Measurements from ENCODE around the gene ALKBH8.
A peak's percentile ranks its signal among the peaks of the same experiment; 100 is the strongest.
"Not testable (repeated sequence)": the region's sequence is repeated elsewhere in the genome, so short reads cannot be mapped to it uniquely, and the experiment has no call there.

ALKBH8 gene

GRCh38 chr11:107505647-107506225 lies 59.8 kb downstream of the ALKBH8 start:
- DNase-seq (ENCODE audit: low spot score) = no peak

- DNase-seq (ENCODE audit: low spot score) = no peak
These were observed 60.6 kb downstream of the ALKBH8 start for GRCh38 chr11:107504981-107505380.

- DNase-seq (ENCODE audit: low spot score) = no peak
These were observed 63.8 kb downstream of the ALKBH8 start for GRCh38 chr11:107501713-107502112.

- DNase-seq (ENCODE audit: low spot score) = not testable (repeated sequence)
These were observed 68.2 kb downstream of the ALKBH8 start for GRCh38 chr11:107497371-107497770.

GRCh38 chr11:107496011-107496410 lies 69.5 kb downstream of the ALKBH8 start:
- no peak for DNase-seq (ENCODE audit: low spot score)

- DNase-seq (ENCODE audit: low spot score) = no peak
These were observed 71.5 kb downstream of the ALKBH8 start for GRCh38 chr11:107494055-107494454.

GRCh38 chr11:107493117-107493516 lies 72.4 kb downstream of the ALKBH8 start:
- no peak for DNase-seq (ENCODE audit: low spot score)

- DNase-seq (ENCODE audit: low spot score) = no peak
These were observed 74.7 kb downstream of the ALKBH8 start for GRCh38 chr11:107490836-107491235.

- DNase-seq (ENCODE audit: low spot score) = no peak
These were observed 83.3 kb downstream of the ALKBH8 start for GRCh38 chr11:107482234-107482633.

GRCh38 chr11:107478922-107479321 lies 86.6 kb downstream of the ALKBH8 start:
- DNase-seq (ENCODE audit: low spot score) = no peak

GRCh38 chr11:107477820-107478219 lies 87.7 kb downstream of the ALKBH8 start:
- no peak for DNase-seq (ENCODE audit: low spot score)

GRCh38 chr11:107473792-107474191 lies 91.7 kb downstream of the ALKBH8 start:
- no peak for DNase-seq (ENCODE audit: low spot score)

GRCh38 chr11:107472966-107473365 lies 92.6 kb downstream of the ALKBH8 start:
- no peak for DNase-seq (ENCODE audit: low spot score)

GRCh38 chr11:107468596-107468995 lies 96.9 kb downstream of the ALKBH8 start:
- DNase-seq (ENCODE audit: low spot score) = no peak

GRCh38 chr11:107467696-107468095 lies 97.8 kb downstream of the ALKBH8 start:
- DNase-seq (ENCODE audit: low spot score) = no peak

- DNase-seq (ENCODE audit: low spot score) = not testable (repeated sequence)
These were observed 99.2 kb downstream of the ALKBH8 start for GRCh38 chr11:107466275-107466866.

- DNase-seq (ENCODE audit: low spot score) = peak; percentile 92
These were observed 107.8 kb downstream of the ALKBH8 start, which contains the start of gene CWF19L2 for GRCh38 chr11:107457558-107458271. Gene CWF19L2, minus strand, starts transcription at chr11:107457825. Its CDS starts 9 bp downstream, at chr11:107457816.

GRCh38 chr11:107457205-107457557 lies 108.4 kb downstream of the ALKBH8 start:
- no peak for DNase-seq (ENCODE audit: low spot score)

- no peak for DNase-seq (ENCODE audit: low spot score)
These were observed 111.8 kb downstream of the ALKBH8 start for GRCh38 chr11:107453594-107454286.
